Measurements from ENCODE around the gene TNNI2.

TNNI2 gene

GRCh38 chr11:1823376-1824220 is 15.2 kb upstream of the TNNI2 start:
- DNase-seq (ENCODE audit: low spot score), result no peak
- no peak for TF ChIP-seq CTCF (IDR thresholded peaks at IDR 0.05; ENCODE audit: extremely low read depth, missing control alignments)

GRCh38 chr11:1824221-1825038 is 14.4 kb upstream of the TNNI2 start:
- no peak for TF ChIP-seq CTCF (IDR thresholded peaks at IDR 0.05; ENCODE audit: extremely low read depth, missing control alignments)
- DNase-seq (ENCODE audit: low spot score), result no peak

GRCh38 chr11:1825039-1825740 is 13.6 kb upstream of the TNNI2 start:
- peak; percentile 49 for TF ChIP-seq CTCF (IDR thresholded peaks at IDR 0.05; ENCODE audit: extremely low read depth, missing control alignments)
- peak; percentile 77 for DNase-seq (ENCODE audit: low spot score)

GRCh38 chr11:1825785-1826451 is 12.9 kb upstream of the TNNI2 start:
- DNase-seq (ENCODE audit: low spot score), result no peak

GRCh38 chr11:1826552-1827094 is 12.2 kb upstream of the TNNI2 start:
- no peak for TF ChIP-seq CTCF (IDR thresholded peaks at IDR 0.05; ENCODE audit: extremely low read depth, missing control alignments)
- no peak for DNase-seq (ENCODE audit: low spot score)

More at GRCh38 chr11:1825785-1826451, 12.9 kb upstream of the TNNI2 start:
- TF ChIP-seq CTCF (IDR thresholded peaks at IDR 0.05; ENCODE audit: extremely low read depth, missing control alignments), result no peak

GRCh38 chr11:1827095-1827813 is 11.5 kb upstream of the TNNI2 start:
- no peak for DNase-seq (ENCODE audit: low spot score)
- no peak for TF ChIP-seq CTCF (IDR thresholded peaks at IDR 0.05; ENCODE audit: extremely low read depth, missing control alignments)

All from GM20000 (cell line).